ENCODE results near the gene ZNF672.

Gene ZNF672

GRCh38 chr1:248834343-248834940 is 3.6 kb upstream of the ZNF672 start:
- no peak for DNase-seq (ENCODE audit: low spot score)

DNA sequence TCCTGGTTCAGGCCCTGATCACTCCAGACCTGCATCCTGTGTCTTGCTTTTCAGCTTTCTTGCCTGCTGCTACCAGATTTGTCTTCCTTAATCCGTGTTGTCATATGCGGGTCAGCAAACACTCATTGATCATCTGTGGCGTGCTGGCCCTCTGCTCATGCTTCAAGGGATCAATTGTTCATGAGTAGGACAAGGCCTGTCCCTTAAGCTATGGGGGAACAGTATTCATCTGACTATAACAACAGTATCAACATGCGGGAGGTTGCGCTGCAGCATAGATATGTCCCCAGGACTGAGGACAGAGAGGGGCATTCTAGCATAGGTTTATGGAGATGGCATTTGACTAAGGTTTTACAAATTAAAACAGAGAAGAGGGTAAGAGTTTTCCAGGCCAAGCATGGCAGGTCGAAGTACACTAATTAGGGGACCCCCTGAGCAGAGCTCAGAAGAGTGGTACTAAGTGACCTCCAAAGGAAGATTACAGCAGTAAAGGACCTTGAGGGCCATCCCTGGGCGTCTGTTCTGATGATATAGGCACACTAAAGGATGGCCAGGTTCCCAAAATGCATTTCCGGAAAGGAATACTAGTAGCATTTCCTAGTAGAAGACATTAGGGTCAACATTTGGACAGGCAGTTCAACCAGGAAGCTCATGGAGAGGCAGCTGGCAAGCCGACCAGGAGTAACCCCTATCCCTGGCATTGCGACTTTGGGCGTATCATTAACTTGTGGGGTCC is 811 bp upstream of the ZNF672 start:
- DNase-seq (ENCODE audit: low spot score): no peak

DNA sequence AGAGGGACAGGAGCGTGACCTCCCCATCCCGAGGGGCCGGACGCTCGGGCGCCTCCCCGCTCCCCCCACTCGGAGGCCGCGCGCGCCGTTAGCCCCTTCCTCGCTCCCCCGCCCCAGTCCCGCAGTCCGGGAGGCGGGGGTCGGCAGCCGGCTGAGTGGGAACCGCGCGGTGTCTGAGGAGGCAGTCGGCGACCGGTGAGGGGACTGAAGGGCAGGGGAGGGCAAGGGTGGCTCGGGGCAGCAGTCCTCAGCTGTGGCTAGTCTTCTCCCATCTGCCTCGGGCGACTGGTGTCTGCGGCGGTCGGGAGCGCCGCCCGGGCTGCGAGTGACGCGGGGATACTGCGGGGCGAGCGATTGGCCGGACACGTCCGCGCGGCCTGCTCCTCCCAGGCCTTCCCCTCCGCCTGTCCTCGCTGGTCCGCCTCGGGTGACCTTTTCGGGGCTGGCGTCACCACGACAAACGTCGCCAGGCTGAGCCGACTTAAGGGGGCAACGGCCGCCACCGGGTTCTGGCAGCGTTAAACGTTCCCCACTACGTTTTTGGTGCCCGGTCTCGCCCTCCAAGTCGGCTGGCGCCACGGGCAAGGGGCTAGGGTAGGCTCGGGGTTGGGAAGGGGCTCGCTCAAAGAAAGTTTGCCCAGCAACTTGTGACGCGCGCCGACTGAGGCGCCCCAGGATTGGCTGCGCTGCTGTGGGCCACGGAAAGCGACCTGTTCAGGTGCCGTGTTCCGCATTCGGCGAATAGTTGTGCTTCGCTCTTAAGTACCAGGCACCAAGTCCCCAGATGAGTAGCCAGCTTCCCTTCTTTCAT is 538 bp downstream of the ZNF672 start:
- DNase-seq (ENCODE audit: low spot score): peak; percentile 91

GRCh38 chr1:248839168-248839555 is 1.1 kb downstream of the ZNF672 start:
- DNase-seq (ENCODE audit: low spot score): no peak

DNA sequence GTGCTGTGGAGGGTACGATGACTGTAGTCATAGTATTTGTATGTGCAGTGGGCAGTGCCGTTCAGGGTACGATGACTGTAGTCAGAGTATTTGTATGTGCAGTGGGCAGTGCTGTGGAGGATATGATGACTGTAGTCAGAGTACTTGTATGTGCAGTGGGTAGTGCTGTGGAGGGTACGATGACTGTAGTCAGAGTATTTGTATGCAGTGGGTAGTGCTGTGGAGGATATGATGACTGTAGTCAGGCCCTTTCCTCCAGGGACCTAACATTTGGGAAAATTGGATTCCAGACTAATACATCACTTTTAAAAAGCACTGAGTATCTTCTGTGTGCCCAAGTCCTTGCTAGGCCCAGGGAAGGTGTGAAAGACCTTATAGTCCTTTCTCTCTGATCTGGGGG is 2.9 kb downstream of the ZNF672 start:
- no peak for DNase-seq (ENCODE audit: low spot score)

- peak; percentile 70 for DNase-seq (ENCODE audit: low spot score)
These were observed 3.8 kb downstream of the ZNF672 start for GRCh38 chr1:248841702-248842395.

DNA sequence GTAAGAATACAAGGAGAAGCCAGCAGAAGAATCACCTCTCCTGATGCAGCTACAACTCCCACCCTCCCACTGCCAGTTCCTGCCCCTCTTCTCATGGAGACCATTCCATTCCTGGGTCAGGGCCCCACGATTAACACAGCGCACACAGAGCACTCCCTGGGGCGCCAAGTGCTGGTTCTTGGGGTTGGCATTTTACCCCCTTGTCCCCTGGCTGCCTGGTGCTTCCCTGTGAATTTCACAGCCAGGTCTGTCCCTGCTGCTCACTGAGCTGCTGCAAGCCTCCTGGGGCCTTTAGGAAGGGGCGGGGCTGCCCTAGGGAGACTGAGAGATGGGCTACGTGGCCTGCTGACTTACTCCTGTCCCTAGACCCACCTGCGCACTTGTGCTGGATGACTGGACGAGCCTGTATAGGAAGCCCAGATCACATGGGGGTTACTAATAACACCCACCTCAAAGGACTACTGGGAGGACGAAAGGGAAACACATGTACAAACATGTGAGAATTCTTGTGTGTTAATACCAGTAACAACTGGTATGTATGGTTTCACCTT is 4.8 kb downstream of the ZNF672 start:
- DNase-seq (ENCODE audit: low spot score): no peak

DNA sequence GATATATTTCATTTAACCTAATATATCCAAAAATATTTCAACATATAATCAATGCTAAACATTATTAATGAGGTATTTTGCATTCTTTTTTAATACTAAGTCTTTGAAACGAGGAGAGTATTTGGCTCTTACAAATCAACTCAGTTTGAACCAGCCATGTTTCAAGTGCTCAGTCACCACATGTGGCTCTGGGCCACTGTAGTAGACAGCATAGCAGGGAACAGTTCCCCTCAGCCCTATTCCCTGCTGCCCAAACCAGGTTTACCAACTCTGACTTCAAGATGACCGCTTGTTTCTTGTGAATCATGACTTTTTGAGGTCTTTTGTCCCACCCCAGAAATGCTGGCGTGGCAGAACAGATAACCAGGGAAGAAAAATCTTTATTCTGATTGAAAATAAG is 5.7 kb downstream of the ZNF672 start:
- DNase-seq (ENCODE audit: low spot score): no peak

GRCh38 chr1:248844526-248844925 is 6.5 kb downstream of the ZNF672 start:
- DNase-seq (ENCODE audit: low spot score): no peak

- no peak for DNase-seq (ENCODE audit: low spot score)
These were observed 9.3 kb downstream of the ZNF672 start for GRCh38 chr1:248847181-248847955.

GRCh38 chr1:248847956-248848561 is 10.0 kb downstream of the ZNF672 start:
- no peak for DNase-seq (ENCODE audit: low spot score)

DNA sequence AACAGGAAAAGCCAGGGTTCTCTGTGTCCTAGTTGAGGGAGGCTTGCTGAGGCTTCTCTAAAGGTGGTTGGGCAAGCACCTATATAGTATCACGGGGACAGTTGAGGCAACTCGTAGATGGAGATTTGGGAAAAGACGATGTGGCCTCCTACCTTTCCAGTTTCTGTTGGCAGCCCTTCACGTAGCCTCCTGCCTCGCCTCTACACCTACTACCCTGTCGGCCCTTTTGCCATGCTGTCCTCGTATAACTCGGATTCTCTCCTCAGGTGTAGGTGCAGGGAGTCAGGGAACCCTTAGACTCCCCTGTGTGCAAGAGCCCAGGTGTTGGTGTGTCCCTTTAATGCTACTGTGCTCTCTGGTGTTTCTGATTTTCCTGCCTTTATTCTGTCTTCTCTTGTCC is 10.6 kb downstream of the ZNF672 start:
- DNase-seq (ENCODE audit: low spot score): no peak

DNA sequence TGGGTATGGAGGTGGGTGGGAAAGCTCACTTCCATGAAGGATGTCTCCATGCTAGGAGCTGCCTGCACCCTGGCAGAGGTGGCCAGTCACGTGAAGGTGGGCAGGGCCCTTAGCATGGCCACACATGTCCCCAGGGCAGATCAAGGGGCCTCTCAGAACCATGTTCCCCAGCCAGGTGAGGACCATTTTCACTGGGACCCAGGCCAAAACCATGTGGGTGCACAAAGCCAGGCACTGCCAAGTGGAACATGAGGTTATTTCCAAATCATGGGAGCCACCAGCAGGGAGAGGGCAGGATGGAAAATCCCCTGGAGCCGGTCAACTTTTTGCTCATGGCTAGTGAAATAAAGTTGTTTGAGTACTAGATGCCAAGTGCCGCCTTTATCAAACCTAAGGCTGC is 11.1 kb downstream of the ZNF672 start:
- no peak for DNase-seq (ENCODE audit: low spot score)

DNA sequence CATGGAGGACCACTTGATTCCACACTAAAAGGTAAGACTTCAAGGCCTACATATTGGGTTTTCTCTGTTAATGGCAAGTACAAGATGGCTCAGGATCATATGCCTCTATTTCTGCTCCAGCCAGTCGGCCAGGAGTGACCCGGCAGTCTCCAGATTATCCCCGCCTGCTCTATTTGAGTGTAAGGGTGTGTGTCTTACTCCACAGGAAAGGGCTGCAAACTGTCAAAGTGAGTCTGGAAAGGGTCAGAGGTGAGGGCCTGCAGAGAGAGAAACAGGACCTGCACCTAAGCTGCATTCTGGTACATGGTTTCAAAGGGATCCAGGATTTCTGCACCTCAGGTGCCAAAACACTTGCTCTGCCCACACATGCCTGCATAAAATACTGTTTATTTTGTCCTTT is 11.6 kb downstream of the ZNF672 start:
- no peak for DNase-seq (ENCODE audit: low spot score)

GRCh38 chr1:248850124-248850523 is 12.1 kb downstream of the ZNF672 start:
- no peak for DNase-seq (ENCODE audit: low spot score)

- no peak for DNase-seq (ENCODE audit: low spot score)
These were observed 12.7 kb downstream of the ZNF672 start for GRCh38 chr1:248850536-248851251.

DNA sequence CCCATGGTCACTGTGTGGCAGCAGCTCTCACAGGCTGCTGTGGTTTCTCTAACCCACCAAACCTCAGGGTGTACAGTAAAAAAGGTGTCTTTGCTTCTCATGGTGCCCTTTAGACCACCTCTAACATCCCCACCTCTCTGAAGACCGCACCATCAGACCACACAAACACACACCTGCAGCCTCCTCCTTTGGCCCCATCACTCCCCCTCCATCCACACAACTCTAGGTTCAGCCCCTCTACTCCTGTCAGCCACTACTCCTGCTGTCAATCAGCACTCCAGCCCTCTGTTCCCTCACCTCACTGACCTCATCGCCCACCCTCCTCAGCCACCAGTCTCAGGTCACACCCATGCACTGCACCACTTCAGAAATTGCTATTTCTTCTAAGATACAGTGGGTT is 13.4 kb downstream of the ZNF672 start:
- no peak for DNase-seq (ENCODE audit: low spot score)

GRCh38 chr1:248852481-248853405 is 14.7 kb downstream of the ZNF672 start:
- DNase-seq (ENCODE audit: low spot score): no peak

GRCh38 chr1:248853663-248854375 is 15.8 kb downstream of the ZNF672 start:
- no peak for DNase-seq (ENCODE audit: low spot score)
